Sigmoid colon (tissue), 4 donors: ENCODE measurements around the gene TBC1D20.

Experiments
- CTCF ChIP-seq, 4 experiments: fragments of 450-650 bp in 3 of 4; fragments of 200-600 bp in 1 of 4; IDR thresholded peaks; one replicate each; pipeline ENCODE4 v1.5.1; 2016 to 2019; ENCODE audit warnings: antibody characterized with exemption in 4 of 4, mild to moderate bottlenecking in 3 of 4, moderate library complexity in 2 of 4
- EP300 ChIP-seq, 4 donors: sonication (generic); formaldehyde crosslinking; IDR thresholded peaks; one replicate each; pipeline ENCODE4 v1.6.1; 2017; ENCODE audit warnings: antibody characterized with exemption in 4 of 4
- POLR2A ChIP-seq, 2 donors: fragments of 450-650 bp; IDR thresholded peaks; one replicate each; pipeline ENCODE4 v1.6.1; 2016; ENCODE audit warnings: antibody characterized with exemption in 2 of 2, mild to moderate bottlenecking in 2 of 2, moderate library complexity in 2 of 2
- POLR2AphosphoS5 ChIP-seq, 4 donors: sonication (generic); formaldehyde crosslinking; IDR thresholded peaks; one replicate each; pipeline ENCODE4 v1.6.1; 2017; ENCODE audit warnings: antibody characterized with exemption in 4 of 4

GRCh38 chr20:409697-410559, 52.4 kb downstream of the TBC1D20 start:
- TF ChIP-seq POLR2A (IDR thresholded peaks at IDR 0.05), result no peak
- TF ChIP-seq CTCF (IDR thresholded peaks at IDR 0.05), result no peak
- TF ChIP-seq POLR2AphosphoS5 (IDR thresholded peaks at IDR 0.05), result no peak
- no peak for TF ChIP-seq EP300 (IDR thresholded peaks at IDR 0.05)
